NCI-H748 (cell line): ENCODE data around the gene MSANTD1.

Experiments
- DNase-seq: peaks from one replicate; lab custom pipeline; 2025; ENCODE audit not compliant: unreplicated experiment; lab: John Stamatoyannopoulos, UW

Gene MSANTD1

DNA sequence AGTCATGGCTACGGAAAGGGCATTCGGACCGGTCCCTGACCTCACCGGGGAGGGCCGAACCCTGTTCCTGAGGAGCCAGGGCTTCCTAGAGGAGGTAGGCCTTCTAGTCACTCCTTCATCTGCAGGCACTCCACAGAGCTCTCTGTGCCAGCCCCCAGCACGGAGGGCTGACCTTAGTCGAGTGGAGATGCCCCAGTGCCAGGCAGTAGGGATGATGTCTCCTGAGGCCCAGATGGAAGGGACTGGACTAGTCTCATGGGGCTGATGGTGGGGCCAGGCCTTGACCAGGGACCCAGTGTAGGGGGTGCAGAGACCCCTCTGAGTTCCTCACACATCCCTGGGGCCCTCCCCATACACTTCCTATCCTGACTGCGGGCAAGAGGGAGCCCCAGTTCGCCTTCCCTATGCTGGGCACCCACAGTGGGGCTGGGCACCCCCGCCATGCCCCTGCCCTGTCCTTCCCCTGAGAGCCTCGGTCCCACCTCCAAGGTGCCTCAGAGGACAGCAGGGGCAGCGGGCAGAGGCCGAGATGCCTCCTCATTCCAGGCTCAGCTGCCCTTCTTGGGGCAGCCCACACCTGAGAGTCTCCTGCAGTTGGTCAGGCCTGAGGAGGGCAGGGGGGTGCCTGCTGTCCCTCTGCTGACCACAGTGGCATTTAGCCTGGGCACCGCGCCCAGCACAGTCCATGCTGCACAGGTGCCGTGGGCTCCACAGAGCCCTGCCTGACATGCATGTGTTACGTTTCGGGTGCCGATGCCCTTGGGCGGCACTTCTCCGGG lies 1.4 kb upstream of the MSANTD1 start:
- no peak for DNase-seq

DNA sequence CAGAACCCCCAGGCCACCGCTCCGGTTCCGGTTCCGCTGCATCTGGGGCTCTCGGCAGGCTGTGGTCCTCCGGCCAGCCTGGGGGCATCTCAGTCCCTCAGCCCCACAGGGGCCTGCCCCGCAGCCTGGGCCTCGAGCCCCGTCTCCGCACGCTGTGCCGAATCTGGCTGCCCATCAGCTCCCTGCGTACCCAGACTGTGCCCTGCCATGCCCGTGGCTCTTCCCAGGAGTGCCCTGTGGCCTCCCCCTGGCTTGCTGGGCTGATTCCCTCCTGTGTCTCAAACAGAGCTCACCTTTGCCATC lies 830 bp upstream of the MSANTD1 start:
- DNase-seq = no peak

DNA sequence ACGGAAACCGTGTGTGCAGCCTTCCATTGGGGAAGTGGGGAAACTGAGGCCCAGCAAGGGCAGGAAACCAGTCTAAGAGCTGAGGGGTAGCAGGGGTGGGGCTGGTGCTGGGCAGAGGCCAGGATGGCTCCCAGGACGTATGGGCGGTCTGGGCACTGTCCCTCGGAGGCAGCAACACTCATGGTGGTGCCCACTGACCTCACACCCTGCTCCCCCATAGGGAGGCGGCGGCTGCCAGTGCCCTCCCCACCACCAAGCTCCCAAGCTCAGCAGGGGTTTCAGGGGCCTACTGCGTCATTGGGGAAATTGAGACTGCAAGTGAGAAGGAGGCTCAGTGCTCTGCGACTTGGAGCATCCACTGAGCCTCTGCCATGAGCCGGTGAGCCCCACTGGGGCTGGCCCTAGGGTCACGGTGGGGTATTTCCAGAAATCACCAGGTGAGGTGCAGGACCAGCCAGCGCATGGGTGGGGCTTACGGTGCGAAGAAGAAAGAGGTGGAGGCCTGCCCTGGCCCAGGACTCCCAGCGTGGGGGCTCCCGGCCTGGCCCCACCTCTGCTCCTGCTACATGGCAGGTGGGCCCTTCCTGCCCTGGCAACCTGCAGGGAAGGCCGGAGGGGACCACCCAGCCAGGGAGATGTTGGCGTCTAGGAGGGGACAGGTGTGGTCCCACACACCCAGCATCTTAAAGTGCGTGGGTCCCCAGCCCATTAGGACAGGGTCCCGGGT lies 915 bp downstream of the MSANTD1 start:
- no peak for DNase-seq

DNA sequence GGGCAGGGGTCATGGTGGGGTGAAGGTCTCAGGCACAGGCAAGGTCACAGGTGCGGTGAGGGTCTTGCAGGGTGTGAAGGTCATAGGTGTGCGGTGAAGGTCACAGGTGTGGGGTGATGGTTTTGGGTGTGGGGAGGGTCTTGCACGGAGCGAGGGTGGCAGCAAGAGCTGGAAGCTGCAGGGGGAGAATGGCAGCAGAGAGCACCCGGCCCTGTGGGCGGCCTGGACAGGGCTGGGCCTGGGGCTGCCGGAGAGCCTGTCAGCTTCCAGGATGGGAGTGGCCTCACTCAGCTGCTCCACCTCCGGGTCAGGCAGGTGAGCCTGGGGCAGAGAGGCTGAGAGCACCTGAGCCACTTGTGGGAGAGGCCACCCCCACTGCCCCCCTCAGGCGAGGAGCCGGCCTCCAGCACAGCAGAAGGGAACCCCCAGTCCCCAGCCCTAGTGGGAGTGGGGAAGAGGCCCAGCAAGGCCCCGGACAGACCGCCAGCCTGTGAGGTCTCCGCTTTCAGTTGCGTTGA lies 1.5 kb downstream of the MSANTD1 start:
- DNase-seq = no peak

DNA sequence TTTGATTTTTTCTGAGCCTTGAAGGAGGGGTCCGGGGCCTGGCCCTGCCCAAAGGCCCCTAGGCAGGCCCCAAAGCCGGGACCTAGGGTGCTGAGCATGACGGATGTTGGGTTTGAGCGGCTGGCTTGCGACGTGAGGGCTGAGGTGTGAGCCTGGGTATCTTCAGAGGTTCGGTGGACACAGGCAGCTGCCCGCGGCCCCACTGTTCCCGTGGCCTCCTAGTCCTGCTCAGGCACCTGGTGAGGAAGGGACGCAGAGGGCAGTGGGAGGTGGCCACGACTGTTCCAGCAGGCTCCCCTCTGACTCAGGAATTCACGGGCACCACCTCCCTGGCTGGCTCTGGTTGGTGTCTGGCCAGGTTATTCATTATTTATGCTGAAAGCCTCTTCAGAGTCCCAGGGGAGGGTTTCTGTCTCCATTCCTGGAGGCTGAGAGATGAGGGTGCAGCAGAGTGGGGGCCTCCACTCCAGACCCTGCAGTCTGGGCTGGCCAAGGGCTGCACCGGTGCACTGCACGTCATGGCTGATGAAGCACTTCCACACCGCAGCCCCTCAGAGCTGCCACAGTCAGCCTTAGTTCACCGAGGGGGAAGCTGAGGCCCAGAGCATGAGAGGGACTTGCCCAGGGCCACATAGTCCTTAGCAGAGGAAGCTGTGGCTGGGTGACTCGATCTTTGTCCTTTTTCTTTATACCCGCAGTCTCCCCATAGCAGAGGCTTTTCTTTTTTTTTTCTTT lies 2.2 kb downstream of the MSANTD1 start:
- no peak for DNase-seq

DNA sequence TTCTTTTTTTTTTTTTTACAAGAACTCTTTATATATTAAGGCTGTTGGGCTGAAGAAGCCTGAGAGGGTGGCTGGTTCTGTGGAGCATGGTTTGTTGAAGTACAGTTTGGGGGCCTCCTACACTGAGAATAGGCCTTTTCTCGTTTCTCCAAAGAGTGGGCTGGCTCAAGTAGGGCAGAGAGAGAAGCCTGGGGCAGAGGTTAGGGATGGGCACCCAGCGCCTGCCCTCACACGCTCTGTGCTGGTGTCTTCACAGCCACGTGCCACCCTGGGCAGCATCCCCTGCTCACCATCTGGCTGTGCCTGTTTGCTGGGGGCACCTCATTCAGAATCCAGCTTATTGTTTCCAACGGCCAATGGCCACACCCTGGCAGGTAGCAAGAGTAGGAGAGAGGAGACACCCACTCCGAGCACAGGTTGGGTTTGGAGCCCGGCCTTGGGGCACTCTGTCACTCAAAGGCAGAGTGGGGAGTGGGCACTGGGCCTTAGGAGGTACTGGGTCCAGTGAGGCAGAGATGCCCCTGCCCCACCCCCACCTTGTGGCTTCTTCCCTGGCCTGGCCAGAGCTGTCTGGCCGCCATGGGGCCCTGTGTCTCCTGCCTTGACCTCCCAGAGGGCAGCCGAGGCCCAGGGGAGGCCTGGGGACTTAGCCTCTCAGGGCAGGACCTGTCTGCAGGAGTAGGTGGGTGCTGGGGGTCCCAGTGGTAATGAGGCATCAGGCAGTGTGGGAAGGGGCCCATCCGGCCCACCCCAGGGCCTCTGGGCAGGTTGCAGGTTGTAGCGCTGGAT lies 2.9 kb downstream of the MSANTD1 start:
- DNase-seq = no peak

DNA sequence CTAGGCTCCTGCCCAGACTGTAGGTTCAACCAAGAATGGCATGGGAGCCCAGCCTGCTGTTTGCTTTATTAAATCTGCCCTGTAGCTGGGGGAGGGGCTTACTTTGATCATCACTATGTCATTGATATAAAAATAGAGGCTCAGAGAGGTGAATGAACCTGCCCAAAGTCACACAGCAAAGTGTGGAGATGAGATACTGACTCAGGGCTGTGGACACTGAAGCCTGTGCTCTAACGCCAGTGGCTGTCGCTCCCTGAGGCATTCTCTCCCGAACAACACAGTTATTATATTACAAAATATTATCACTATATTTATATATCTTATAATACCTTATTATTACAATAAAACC lies 3.5 kb downstream of the MSANTD1 start:
- DNase-seq = no peak

DNA sequence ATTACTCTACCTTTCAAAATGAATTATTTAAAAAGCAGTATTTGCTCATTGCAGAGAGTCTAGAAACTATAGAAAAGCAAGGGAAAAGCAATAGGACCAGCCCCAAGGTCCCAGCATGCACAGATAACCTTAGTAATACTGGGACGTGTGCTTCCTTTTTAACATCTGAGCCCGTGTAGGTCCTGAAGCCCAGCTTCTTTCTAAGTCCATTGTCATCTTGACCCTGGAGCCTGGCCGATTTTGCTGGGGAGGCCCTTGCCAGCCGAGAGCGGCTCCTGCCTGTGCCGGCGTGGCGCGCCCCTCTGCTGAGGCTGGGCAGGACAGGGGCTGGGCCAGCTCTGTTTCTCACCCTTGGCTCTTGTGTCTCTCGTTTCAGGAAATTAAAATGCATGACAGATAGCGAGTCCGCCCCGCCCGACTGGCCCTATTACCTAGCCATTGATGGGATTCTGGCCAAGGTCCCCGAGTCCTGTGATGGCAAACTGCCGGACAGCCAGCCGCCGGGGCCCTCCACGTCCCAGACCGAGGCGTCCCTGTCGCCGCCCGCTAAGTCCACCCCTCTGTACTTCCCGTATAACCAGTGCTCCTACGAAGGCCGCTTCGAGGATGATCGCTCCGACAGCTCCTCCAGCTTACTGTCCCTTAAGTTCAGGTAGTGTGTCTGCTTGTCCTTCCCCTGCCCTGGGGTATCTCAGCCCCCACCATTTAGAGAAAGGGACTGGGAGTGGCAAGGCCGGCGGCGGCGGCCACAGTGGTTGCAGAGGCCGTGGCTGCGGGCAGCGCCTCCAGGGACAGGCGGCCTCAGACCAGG lies 4.1 kb downstream of the MSANTD1 start:
- DNase-seq = no peak

DNA sequence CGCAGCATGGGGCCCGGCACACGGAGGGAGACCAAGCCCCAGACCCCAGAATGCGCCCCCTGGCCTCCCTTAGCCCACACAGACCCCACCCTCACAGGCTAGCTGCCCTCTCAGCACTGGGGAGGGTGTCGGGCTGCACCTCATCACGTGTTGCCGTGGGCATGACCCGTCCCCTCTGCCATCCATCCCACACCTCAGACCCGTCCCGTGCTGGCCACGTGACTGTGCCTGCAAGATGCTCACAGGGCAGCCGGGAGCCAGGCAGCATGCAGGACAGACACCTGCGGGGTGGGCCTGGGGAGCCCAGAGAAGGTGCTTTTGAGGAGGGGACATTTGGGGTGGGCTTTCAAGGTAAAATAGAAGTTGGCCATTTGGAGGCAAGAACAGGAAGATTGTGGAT lies 4.8 kb downstream of the MSANTD1 start:
- no peak for DNase-seq

DNA sequence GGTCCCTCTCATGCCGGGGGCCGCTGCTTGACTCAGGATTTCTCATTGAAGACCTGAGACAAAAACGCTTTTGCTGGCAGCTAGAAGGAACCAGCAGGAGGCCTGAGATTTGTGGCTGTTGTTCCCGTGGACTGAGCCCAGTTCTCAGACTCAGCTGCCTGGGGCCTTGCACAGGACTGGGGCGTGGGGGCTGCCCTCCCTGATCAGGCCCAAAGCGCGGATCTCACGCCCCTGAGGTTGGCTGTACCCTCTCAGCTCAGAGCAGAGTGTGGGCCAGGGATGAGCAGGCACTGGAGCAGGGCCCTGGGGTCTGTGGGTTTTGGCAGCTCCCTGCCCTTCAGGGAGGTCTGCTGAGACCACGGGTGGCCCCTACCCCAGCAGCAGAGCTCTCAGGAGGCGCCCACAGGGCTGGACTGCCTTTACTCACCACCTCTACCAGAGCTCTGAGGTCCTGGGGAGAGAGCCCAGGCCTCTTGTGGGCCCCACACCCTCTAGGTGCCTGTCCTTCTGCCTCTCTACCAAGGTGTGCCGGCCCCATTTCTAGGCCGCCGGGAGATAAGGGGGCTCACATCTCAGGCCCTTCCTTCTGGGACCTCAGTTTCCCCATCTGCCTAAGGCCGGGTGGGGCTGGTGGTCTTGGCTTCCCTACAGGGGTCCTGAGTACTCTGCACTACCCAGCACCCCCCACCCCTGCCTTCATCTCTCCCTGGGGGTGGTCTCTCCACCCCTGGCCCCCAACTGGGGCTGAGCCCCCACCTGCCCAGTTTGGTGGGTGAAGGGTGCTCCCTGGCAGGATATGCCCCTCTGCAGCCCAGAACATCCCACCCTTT lies 5.6 kb downstream of the MSANTD1 start:
- DNase-seq = no peak

DNA sequence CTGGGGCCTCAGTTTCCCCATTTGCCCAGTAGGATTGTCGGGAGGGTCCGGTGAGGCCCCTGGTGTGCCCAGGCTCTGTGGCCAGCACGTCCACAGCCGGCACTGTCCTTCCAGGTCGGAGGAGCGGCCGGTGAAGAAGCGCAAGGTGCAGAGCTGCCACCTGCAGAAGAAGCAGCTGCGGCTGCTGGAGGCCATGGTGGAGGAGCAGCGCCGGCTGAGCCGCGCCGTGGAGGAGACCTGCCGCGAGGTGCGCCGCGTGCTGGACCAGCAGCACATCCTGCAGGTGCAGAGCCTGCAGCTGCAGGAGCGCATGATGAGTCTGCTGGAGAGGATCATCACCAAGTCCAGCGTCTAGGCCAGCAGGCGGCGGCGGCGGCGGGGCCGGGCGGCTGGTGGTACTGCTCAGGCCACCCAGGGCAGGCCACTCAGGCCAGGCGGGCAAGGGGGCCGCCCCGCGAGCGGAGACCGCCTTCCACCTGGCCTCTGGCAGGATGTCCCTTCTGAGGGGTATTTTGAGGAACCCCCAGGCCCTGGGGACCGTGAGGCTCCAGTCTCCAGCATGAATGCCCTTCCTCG lies 6.7 kb downstream of the MSANTD1 start:
- DNase-seq = no peak

DNA sequence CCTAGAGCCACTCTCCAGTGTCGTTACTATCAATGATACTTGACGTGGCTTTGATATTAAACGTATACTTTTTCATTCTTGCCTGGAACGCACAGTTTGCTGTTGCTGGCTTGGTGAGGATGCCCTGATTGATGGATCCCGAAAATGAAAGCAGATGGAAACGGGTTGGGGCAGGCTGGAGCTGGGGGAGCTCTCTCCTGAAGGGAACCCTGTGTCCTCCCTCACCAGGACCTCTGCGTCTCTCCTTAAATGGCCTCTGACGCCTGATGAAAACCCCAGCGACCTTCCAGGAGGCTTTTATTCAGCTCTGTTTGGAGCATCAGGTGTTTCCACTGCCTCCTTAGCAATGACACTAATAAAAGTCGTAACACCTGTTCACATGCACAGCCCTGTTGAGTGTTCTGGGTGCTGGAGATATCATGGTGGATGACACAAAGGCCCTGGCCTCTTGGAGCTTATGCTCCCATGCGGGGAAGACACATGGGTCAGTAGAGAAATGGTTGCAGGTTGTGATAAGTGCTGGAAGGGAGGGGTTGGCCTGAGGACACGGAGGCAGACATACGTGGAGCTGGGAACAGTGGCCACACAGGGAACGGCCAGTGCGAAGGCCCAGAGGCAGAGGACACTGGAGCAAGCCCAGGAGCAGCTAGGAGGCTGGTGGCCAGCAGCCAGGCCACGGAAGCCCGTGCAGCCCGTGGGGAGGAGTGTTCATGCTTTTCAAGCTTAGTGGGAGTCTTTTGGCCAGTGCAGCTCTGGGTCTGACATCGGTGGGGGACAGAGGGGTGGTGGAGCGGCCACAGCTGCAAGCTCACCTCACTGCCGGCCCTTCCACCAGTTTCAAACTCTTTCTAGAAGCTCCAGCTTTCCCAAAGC lies 7.5 kb downstream of the MSANTD1 start:
- DNase-seq = no peak

DNA sequence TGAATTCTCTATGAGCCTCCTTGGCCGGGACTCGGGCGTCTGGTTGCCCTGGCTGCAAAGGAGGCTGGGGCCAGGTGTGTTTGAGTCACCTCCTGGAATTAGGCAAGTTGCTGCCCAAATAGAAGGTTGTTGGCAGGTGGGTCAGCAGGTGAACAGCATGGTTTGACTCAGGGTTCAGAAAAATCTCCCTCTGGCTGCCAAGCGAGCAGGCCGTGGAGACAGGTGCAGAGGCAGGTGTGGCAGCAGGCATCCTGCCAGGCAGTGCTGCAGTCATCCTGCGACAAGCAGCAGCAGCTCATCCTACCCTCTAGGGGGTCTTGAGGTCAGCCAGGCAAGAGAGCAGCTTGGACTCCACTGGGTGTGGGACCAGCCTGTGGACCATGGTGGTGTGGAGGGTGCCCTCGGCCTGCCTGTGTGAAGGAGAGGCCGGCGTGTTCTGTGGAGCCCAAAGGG lies 8.2 kb downstream of the MSANTD1 start:
- DNase-seq = peak; percentile 59

DNA sequence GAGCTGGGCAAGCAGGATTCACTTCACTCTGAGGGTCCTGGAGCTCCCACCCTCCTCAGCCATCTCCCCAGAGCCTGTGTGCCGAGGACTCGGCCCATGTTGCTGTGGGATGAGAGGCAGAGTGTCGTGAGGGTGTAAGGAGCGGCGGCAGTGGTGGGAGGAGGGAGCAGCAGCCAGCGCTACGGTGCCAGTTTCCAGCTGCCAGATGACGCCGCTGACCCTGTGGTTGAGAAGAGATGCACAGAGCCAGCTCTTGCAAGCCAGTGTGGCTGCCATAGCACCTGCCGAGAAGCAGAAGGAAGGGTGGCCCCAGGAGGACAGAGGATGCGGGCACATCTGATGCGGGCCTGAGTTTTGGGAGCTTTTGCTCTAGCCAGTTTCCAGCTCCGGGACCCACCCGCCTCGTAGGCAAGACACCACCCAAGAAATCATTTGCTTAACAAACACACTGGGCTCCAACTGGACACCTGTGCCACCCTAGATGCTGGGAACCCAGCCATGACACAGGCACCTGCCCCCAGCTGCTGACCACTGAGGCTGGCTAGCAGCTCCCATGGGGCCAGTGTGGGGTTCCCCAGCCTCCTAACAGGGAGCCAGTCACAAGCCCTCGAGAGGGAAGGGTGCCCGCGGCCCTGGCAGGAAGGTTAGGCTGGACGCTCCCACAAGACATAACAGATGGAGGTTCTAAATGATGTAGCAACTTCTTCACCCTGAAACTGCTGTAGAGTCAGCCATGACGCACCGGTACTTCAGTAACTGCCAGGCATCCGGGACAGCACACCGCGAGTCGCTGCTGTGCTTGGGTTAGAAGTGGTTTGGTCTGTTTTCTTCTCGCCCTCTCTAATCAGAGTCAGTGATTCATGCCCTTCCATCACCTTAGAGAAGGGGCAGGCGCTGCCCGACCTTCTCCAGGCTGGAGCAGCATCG lies 8.9 kb downstream of the MSANTD1 start:
- no peak for DNase-seq

DNA sequence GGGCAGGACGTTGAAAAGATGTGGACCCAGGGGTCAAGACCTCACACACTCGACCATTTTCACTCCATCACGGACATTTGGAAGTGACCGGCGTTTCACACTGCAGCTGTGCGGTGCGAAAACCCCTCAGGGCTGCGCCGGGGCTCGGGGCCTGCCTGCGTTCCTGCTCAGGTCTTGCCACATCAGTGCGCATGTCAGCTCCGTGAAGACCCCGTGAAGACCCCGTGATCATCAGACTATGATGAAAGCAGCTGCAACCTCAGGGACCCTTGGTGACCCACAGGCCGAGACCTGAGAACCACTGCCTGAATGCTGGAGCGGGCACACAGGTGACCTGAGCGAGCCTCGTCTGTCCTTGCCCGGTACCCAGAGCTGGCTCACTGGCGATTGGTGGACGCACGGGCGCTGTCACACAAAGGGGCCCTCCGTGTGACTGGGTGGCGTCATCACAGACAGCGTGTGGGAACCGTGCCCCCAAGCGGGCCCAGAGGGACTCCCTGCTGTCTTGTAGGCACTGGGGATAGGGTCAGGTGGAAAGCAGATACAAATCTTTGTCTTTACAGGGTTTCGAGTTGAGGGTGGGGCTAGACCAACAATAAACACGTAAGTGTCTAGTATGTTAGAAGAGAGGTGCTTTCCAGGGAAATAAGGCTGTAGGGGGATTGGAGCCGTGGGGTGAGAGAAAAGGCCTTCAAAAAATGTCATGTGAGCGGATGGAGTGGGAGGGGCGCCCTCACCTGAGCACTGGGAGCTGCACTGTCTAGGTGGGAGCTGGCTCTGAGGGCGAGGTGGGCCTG lies 12.7 kb downstream of the MSANTD1 start:
- DNase-seq = no peak
